ENCODE measurements around the gene IDNK. TPM values are rescaled to one million over a fixed set of nuclear protein-coding genes. Genes with fewer than 3 reads are reported as not detected.

Gene IDNK
- total RNA-seq, 1 donor from 2014 or later, result 3.7 TPM

Small RNA genes within 50 kb of the gene (small RNA-seq; reads per million reads assigned to genes)
- not detected for gene RNU4-15P (ENCODE audit: low replicate concordance)

Other genes with a start within 250 kb of the IDNK start
- 33.2 TPM for gene FRMD3, start 84.7 kb upstream of the IDNK start, total RNA-seq
- gene UBQLN1, start 84.8 kb downstream of the IDNK start, total RNA-seq, result 106 TPM
- gene GKAP1, start 194.6 kb downstream of the IDNK start, total RNA-seq, result 14.9 TPM

All from tongue (tissue), 2 donors.